GM19099 (cell line): ENCODE results near the gene DNAH1.

ENCODE experiments used
- POLR2A ChIP-seq: IDR thresholded peaks from 3 replicates; pipeline ENCODE4 v1.6.1; 2011; ENCODE audit warnings: low read depth; ENCODE audit not compliant: insufficient read length; ENCODE audit errors: extremely low read depth

The DNAH1 gene

GRCh38 chr3:52299247-52299878 lies 16.8 kb upstream of the DNAH1 start:
- TF ChIP-seq POLR2A, result no peak

- no peak for TF ChIP-seq POLR2A
These were observed 16.1 kb upstream of the DNAH1 start for GRCh38 chr3:52299879-52300611.

GRCh38 chr3:52302426-52303145 lies 13.5 kb upstream of the DNAH1 start:
- TF ChIP-seq POLR2A, result no peak

GRCh38 chr3:52303811-52304210 lies 12.3 kb upstream of the DNAH1 start:
- no peak for TF ChIP-seq POLR2A

DNA sequence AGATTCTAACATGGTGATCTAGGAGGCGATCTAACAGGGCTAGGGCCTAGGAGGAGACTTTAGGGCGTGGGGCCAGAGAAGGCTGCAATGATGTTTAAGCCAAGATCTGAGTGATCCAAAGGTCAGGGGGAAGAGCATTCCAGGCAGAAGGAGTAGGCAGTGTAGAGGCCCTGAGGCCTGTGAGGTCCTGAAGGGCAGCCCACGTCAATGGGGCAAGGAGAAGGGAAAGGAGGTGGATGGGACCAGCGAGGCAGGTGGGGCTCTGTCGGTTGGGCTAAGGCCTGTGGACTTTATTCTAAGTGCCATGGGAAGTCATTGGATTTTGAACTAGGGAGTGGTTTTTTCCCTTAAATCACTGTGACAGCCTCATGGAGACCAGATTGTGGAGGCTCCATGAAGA lies 10.2 kb upstream of the DNAH1 start:
- no peak for TF ChIP-seq POLR2A

DNA sequence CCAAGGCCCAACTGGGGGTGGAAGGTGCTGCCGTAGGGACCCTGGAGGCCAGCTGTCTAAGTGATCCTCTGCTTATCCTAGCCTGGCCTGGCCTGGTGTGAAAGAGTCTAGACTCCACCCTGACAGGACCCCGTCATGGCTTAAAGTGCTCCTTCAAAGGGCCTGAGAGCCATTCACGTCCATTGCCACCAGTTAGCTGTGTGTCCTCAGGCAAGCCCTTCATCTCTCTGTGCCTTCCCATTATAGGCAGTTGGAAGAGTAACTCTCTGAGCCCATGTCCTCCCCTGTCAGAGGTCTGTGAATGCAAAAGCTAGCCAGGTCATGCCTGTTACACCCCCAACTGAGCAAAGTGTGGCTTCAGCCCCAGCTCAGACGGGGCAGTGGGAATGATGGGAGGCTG lies 9.1 kb upstream of the DNAH1 start:
- no peak for TF ChIP-seq POLR2A

GRCh38 chr3:52308308-52308707 lies 7.8 kb upstream of the DNAH1 start:
- TF ChIP-seq POLR2A, result no peak

GRCh38 chr3:52310861-52311575 lies 5.1 kb upstream of the DNAH1 start:
- no peak for TF ChIP-seq POLR2A

- no peak for TF ChIP-seq POLR2A
These were observed 4.5 kb upstream of the DNAH1 start for GRCh38 chr3:52311576-52312119.

GRCh38 chr3:52313188-52313773 lies 2.8 kb upstream of the DNAH1 start:
- TF ChIP-seq POLR2A, result no peak

DNA sequence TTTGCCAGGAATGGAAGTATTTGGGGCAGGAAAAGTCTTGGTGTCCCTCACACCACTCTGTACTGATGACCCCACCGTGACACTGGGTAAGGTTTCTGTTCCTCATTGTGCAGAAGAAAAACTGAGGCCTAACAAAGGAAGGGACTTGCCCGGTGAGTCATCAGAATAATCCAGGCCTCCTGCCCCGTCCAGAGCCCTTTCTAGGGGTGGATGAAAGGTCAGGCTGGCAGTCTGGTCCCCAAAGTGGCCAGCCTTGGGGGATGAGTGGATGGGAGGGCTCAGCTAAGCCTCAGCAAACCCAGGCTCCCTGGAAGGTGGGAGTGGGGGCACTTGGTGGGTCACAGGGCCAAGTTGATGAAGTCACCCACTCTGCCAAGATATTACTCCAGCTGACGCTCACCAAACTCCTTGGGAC lies 2.3 kb upstream of the DNAH1 start:
- TF ChIP-seq POLR2A, result no peak

- TF ChIP-seq POLR2A, result no peak
These were observed 1.6 kb upstream of the DNAH1 start for GRCh38 chr3:52314489-52314888.

DNA sequence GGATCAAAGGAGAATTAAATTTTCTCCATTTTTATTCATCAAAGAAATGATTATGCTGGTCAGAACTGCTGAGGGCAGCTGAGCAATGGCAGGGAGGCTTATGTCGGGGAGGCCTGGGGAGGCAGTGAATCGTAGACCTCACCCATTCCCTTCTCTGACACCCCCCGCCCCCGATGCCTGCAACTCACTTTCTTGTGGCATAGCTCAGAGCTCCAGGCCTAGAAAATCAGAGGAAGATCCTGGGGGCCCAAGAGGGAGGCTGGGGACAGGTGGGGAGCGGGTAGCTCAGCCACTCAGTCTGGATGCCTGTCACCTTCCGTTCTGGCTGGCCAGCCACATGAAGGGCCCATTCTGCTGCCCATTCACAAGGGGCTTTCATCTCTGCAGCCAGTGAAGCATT lies 1.1 kb upstream of the DNAH1 start:
- TF ChIP-seq POLR2A, result no peak

- no peak for TF ChIP-seq POLR2A
These were observed 1.3 kb downstream of the DNAH1 start for GRCh38 chr3:52317208-52318000.

GRCh38 chr3:52318186-52318816 lies 2.2 kb downstream of the DNAH1 start:
- TF ChIP-seq POLR2A, result no peak
